HG03442 (cell line): ENCODE data around the gene VSIG10L.

Source experiments
- ATAC-seq: cut with Tn5 transposase; IDR thresholded peaks from one replicate; pipeline ENCODE4 v1.9.1; 2021; ENCODE audit warnings: mild to moderate bottlenecking, moderate library complexity; ENCODE audit not compliant: unreplicated experiment

The VSIG10L gene

GRCh38 chr19:51339313-51339686 is 2.6 kb downstream of the VSIG10L start:
- no peak for ATAC-seq

DNA sequence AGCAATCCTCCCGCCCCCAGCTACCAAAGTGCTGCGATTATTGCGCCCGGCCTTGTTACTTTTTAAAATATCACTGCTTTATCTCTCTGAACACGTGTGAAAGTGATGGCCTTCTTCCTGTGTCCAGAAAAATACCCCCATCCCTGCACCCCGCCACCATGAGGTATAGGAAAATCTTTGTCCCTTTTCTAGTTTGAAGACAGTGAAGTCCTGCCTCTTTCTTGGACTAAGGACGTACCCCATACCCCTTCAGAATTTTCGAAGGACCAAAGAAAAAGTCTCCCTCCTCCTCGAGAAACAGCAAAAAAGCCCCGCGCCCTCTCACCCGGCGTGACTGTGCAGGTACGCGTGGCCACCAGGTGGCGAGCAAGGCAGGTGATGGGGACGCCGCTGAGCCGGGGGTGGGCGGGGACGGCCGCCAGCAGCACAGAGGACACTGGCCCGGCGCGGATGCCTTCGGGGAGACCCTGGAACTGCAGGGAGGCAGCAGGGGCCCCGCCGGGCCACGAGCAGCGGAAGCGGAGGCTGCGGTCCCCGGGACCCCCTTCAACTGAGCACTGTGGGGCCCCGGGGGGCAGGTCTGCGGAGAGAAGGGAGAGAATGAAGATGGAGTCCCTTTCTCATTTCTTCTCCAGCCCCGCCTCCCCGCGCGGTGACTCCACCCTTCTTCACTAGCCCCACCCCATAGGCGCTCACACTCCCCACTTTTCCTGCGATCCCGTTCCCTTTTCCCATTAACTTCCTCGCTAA is 3.2 kb downstream of the VSIG10L start:
- ATAC-seq = peak; percentile 57

- ATAC-seq = no peak
Observed at GRCh38 chr19:51337861-51338562, 3.9 kb downstream of the VSIG10L start.

- ATAC-seq = no peak
Observed at GRCh38 chr19:51337141-51337860, 4.6 kb downstream of the VSIG10L start.

DNA sequence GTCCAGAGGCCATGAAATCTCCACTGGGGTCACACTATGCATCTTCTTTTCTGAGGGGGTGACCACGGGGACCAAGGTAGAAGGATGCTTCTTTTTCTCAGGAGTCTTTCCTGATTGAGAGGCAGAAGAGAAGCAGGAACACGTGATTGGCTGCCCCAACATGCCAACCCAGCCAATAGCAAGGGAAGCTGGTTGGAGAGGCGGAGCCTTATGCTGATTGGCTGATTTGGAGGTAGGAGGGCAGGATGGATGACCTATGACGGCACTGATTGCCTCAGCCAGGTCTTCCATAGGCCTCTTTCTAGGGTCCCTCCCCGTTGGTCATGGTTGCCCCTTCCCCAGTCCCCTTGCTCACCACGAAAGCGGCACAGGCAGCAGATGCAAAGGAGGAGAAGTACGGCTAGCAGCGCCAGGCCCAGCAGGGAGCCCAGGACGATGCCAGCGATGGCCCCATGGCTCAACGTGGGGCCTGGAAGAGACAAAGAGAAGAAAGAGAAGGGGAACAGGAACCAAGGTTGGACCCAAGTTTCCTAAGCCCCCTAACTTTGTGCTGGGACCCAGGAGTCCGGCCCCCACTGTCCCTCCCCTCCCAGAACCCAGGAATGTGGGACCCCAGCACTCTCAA is 8.0 kb downstream of the VSIG10L start:
- no peak for ATAC-seq

DNA sequence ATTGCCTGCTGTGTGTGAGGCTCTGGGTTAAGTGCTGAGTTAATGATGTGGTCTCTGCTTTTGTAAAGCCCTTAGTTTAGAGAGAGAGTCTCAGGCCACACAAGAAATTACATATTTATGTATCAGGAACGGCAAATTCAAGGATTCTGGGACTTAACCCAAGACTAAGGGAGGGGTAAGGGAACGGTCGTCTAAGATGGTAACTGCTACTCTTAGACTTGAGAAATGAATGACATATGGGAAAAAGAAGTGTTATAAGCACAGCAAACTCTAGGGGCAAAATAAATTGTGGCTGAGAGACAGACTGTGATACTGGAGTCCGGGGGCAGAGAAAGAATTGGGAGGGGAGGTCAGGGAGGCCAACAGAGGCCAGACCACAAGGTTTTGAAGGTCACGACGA is 10.2 kb downstream of the VSIG10L start:
- no peak for ATAC-seq

- ATAC-seq = no peak
Observed at GRCh38 chr19:51331193-51331592, 10.7 kb downstream of the VSIG10L start.

DNA sequence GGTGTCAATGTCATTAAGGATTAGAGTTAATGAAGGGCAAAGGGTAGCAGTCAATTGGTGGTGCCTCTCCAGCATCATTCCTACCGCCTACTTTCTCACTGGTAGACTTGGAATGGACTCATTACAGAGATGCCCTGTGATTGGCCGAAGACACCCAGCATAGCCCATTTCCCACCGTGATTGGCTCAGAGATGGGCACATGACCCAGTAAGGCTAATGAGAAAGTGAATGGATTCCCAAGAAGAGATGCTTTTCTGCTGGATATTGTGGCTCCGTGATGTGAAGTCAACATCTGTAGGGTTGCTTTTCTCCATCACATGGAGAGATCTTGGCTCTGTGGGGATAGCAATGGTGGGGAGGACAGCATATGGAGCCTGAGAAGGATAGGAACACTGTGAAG is 11.6 kb downstream of the VSIG10L start:
- ATAC-seq = no peak

- ATAC-seq = no peak
Observed at GRCh38 chr19:51329411-51329810, 12.5 kb downstream of the VSIG10L start.

DNA sequence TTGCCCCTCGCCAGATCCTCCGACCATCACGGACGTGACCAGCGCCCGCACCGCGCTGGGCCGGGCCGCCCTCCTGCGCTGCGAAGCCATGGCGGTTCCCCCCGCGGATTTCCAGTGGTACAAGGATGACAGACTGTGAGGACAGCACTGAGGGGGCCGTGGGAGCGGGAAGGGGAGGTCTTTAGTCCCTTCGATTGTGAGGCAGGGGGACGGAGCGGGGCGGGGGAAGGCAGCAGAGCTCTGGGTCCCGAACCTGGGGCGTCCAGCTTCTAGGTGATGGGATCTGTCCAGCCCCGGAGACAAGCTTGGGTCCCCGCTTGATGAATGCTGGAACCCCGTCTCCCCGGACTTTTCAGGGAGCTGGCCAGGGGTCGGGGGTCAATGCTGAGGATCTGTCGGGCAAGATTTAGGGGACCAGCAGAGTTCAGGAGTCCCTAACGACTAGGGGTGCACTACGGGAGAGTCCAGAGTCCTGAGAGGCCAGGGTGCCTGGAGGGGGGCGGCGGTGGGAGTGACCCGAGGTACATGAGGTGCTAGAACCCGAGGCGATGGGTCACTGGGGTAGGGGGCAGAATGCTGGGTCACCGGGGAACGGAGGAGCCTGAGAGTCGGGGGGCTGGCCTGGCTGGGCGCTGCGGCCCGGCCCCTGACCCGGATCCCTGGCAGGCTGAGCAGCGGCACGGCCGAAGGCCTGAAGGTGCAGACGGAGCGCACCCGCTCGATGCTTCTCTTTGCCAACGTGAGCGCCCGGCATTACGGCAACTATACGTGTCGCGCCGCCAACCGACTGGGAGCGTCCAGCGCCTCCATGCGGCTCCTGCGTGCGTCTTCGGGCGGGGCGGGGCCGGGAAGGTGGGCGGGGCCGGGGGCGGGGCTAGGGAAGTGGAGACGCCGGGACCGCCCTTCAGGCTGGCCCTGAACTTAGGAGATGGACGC is 14.6 kb downstream of the VSIG10L start:
- no peak for ATAC-seq

DNA sequence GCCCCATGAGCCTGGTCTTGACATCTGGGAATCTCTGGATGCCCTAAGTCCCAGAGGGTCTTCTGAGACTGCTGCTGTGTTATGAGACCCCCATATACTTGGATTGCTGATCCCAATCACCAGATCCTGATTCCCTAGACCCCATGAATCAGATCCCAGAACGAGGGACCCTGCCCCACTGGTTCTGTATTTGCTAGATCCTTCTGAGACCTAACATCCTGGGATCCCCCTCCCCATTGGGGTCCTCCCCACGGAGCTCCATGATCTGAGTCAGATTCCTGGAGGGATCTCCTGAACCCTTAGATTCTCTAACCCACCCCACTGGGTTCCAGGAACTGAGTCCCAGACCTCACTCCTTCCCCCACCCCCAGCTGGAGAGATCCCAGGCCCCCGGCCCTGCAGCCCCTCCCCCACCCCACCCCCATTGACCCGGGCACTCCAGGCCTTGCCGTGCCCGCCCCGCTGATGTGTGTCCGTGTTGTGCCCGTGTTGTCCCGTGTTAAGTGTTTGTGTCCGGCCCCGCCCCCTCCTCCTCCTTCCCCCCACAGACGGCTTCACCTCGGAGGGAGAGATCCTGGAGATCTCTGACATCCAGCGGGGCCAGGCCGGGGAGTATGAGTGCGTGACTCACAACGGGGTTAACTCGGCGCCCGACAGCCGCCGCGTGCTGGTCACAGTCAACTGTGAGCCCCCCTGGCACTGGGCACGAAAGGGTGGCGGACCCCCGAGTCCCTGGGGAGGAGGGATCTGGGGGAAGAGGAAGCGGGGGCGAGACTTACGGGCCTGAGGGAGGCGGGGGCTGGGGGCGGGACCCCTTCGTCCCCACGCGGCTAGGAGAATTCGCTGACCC is 15.5 kb downstream of the VSIG10L start:
- no peak for ATAC-seq

DNA sequence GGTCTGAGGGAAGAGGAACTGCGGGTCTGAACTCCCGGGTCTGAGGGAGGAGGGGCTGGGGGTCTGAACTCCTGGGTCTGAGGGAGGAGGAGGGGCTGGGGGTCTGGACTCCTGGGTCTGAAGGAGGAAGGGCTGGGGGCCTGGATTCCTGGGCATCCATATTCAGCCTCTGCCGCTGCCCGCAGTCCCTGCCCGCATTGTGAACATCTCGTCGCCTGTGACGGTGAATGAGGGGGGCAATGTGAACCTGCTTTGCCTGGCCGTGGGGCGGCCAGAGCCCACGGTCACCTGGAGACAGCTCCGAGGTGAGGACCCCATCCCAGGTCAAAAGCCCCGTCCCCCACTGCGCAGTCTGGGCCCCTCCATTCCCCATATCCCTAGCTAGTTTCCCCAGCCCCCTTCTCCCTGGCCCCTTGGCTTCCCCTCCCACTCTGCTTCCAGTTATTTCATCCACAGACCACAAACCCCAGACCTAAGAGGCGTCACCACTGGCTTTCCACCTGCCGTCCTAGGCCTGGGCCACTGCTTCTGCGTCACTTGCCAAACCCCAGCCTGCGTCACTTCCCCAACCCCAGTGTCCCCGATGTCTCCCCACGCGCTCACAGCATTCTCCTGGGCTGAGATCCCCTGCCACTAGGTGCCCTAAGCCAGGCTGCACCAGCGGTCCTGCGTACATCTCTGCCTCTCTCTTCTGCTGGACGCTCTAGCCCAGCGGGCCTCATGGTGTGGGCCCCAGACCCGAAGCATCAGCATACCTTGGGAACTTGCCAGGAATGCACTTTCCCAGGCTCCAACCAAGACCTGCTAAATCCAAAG is 16.6 kb downstream of the VSIG10L start:
- ATAC-seq = no peak

- ATAC-seq = no peak
Observed at GRCh38 chr19:51324167-51324481, 17.8 kb downstream of the VSIG10L start.

DNA sequence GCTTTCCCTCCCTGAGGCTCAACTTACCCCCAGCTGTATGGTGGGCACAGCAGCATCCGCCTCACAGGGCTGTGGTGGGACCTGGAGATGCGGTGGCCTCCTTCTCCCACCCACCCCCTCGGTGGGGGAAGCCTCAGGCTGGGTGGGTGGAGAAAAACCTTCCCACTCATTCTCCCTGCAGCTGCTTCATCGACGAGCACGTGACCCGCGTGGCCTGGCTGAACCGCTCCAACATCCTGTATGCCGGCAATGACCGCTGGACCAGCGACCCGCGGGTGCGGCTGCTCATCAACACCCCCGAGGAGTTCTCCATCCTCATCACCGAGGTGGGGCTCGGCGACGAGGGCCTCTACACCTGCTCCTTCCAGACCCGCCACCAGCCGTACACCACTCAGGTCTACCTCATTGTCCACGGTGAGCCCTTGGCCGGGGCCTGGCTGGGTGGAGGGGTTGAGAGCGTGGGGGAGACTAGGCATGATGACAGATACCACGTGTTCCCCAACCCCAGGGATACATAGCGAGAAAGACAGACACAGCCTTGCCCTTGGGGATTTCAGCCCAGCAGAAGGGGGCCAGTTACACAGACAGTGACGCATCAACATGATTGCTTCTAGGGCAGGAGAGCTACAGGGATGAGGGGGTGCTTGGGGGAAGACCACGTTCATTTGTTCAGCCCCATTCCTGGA is 18.3 kb downstream of the VSIG10L start:
- ATAC-seq = no peak

DNA sequence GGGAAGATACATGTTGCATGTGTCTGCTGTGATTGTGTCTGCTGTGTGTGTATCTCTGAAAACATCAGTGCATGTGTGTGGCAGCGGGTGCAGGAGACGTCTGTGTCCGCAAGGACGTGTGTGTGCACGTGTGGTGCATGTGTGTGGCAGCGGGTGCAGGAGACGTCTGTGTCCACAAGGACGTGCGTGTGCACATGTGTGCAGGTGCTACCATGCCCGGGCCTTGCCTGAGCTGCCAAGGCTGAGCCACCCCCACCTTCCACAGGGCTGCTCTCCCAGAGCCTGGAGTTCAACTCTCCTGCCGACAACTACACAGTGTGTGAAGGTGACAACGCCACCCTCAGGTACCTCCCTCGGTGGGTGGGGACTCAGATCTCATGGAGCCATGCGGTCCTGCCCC is 20.1 kb downstream of the VSIG10L start:
- no peak for ATAC-seq

- ATAC-seq = no peak
Observed at GRCh38 chr19:51320280-51320657, 21.7 kb downstream of the VSIG10L start.

DNA sequence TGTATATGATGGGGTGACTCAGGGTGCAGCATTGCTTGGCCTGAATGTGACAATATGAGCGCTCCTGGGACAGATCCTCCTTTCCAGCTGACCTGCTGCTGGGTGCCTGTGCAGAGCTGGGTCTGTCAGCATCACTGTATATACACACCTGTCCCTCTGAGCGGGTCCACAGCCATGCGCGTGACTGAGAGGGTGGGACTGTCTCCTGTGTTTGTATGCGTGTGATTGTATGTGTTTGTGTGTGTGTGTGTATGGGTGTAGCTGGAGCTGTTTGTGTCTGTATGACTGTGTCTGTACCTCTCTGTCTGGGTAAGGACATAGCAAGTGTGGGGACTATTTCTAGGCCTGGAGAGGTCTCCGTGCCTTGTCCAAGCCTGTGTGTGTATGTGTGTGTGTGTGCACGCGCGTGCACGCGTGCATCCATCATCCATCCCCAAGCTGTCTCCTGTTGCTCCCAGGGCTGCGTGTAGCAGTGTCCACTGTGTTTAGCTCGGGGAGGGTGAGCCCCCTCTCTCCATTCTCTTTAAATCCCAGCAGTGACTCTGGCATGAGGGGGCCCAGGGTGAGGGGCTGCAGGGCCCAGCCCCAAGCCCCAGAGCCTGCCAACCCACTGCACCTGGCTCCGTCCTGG is 22.2 kb downstream of the VSIG10L start:
- no peak for ATAC-seq
